IPS DF 4.7 (cell line): Measurements from ENCODE around the gene SCTR.

ENCODE experiments used
- DNase-seq: peaks from one replicate; pipeline ENCODE4 v3.0.0-alpha.2; 2013; ENCODE audit warnings: low spot score; ENCODE audit errors: extremely low read depth

The SCTR gene

DNA sequence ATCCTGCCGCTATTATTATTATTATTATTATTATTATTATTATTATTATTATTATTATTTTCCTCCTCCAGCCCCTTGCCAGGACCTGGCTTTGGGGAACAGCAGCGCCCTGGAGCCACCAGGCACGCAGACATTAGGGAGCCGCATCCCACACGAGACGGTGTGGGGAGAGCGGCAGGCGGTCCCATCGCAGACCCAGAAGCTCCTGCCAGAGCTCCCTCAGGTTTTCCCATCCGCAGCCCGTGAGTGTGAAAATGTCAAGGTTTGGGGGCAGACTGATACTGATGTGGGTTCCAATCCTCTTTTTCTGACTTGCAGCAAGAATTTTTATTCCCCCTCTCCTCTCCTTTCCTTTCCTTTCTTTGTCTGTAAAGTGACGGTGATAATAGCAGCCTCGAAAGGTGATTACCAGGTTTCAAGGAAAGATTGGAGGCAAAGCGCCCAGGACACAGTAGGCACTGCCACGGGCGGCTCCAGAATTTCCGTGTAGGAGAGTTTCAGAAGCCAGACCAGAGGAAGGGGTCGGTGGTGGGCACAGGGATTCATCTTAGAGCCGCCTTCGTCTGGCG is 816 bp downstream of the SCTR start:
- DNase-seq, result no peak

DNA sequence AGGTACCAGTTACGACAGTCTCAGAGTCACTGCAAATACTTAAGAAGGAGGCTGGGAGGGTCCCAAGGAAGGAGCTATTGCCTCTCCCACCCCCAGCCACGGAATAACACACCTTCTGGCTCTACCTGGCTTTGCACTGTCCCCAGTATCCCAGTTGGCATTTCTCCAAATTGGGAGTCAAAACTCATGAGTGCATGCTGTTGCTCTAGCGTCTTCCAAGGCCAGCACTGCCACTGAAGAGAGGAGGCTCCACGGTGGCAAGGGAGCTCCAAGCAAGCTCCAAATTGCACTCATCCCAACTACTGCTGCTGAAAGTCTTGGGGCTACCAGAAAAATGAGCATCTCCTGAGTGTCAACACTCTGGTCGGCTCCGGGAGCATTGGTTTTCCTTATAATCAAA is 1.6 kb downstream of the SCTR start:
- no peak for DNase-seq

DNA sequence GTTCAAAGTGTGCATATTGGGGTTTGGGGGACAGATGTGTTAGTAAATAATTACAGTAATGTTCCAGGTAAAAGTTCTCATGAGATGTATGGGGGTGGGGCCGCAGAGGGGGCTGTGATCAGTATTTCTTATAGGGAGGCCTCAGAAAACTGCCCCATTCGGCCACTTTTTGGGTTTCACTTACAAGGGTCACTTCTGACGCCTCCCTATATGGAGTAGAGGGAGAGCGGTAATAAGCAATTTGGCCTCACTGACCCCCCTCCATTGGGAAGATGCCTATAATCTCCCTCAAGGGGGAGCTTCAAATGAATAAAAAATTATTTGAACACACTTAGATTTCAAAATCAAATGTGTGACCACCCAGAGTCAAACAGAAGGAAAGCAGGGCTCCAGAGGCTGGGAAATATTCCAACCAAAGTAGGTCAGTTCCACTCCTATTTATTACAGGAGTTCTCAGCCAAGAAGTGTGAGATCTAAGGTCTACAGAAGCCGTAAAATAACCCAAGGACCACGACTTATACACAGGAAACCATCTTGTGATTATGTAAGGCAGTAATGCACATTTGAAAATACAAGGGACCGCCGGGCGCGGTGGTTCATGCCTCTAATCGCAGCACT is 2.7 kb downstream of the SCTR start:
- DNase-seq, result no peak

DNA sequence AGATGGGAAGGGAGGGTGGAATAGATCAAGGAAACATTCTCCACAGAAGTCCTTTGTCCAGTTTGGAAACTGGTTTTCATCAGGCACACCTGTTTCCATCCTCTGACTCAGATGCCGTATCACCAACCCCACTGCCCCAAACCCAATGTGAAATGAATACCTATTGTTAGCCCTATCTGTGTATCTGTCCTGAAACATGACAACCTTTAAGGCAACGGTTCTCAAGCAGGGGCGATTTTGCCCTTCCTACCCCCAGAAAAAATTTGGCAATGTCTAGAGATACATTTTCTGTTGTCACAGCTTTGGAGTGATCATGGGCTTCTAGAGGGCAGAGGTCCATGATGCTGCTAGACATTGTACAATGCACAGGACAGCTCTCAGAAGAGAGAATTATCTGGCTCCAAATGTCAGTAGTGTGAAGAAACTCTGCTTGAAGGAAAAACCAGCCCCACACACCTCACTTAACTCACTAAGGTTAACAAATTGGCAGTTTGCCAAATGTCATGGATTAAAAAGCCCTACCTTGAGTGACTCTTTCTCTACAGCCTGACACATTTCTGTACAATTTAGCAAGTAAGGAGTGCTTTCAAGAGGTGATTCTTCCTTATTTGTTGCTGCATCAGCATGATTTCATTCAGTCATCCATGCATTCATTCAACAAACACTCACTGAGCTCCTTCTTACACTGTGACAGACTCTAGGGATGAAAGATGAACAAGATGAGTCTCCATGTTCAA is 3.4 kb downstream of the SCTR start:
- no peak for DNase-seq

DNA sequence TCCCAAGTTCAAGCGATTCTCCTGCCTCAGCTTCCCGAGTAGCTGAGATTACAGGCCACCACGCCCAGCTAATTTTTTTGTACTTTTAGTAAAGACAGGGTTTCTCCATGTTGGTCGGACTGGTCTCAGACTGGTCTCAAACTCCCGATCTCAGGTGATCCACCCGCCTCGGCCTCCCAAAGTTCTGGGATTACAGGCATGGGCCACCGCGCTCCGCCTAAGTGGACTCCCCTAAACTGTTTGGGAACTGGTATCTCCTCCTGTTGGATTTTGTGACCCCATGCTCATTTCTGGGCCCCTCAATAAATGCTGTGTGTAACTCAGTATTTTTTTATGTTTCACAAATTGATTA is 5.2 kb downstream of the SCTR start:
- no peak for DNase-seq

DNA sequence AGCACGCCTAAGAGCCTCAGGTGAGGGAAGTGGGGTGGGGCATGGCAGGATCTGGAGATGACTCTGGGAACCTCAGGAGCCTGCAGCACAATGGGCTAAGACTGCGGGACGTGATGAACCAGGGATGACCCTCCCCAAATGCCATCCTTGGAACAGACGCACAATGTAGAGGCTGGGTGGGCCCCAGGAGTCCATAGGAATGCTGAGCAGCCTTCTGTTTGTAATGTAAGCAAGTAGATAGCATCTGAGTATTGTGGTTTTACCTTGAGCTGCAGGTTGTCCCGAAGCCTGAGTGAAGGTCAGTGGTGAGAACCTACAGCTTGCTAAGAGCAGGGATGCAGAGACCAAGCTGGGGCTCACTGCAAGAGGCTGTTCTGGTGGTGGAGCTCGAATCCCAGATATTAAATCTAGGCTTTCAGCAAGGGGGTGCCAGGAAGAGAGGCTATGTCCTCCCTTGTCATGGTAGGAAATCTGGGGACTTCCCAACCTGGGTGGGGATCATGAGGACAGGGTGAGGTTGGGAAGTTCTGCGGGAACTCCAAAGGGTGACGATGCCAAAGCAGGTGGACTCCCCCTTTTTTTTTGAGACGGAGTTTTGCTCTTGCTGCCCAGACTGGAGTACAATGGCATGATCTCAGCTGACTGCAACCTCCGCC is 5.8 kb downstream of the SCTR start:
- DNase-seq, result no peak

DNA sequence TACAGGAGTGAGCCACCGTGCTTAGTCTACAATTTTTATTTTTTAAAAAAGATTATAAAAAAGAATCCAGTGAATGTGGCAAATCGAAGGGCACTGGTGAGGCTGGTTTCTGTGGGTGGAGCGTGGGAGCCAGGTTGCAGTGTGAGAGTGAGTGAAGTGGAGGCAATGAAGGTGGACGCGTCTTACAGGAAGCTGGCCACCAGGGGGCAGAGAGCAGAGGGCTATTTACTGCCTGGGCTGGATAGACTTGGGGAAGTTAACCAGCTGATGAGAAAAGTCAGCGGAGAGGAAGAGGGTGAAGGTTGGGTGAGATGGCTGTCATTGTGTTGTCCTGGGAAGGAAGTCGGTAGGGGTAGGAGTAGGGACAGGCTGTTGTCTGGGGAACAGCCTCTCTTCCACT is 6.8 kb downstream of the SCTR start:
- no peak for DNase-seq

DNA sequence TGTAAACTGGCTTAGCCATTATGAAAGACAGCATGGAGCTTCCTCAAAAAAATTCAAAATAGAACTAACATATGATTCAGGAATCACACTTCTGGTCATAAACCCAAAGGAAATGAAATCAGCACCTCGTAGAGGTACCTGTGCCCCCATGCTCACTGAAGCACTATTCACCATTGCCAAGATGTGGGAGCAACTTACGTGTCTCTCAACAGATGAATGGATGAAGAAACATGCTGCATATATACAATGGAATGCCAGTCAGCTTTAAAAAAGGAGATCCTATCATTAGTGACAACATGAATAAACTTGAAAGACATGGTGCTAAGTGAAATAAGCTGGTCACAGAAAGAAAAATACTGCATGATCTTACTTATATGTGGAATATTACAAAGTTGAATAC is 8.2 kb downstream of the SCTR start:
- DNase-seq, result no peak

DNA sequence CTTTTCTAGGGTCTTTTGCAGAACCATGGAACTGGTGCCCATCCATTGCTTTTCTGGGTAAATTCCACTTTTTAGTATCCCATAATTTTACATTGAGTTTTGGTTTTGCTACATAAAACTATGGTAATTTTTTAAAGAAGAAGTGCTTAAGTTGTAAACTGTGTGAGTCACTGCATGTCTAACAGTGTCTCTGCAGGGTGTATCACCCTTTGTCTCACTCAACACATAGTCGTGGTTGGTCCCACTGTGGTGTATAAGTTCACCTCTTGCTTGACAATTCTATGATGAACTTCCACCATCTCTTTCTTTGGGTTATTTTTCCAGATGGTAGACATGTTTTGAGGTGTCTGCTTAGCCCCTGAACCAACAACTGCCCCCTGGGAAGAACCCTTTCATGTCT is 10.5 kb downstream of the SCTR start:
- DNase-seq, result no peak

DNA sequence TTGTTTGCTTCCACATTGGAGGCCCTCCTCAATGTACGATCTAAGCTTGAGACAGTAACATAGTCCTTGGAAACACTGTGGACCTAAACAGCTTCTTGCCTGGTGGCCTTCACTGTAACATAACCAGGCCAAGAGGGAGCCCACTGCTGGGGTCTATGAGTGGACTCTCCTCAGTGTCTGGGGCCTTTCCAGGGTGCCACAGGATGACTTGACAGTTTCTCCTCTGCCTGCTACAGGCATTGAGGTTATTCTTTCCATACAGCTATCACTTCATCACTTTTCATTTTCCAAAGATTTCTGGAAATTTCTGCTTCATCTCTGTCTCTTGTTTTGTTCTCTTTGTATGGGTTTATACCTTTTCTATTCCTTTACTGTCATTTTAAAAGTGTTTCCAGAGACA is 11.3 kb downstream of the SCTR start:
- DNase-seq, result no peak

DNA sequence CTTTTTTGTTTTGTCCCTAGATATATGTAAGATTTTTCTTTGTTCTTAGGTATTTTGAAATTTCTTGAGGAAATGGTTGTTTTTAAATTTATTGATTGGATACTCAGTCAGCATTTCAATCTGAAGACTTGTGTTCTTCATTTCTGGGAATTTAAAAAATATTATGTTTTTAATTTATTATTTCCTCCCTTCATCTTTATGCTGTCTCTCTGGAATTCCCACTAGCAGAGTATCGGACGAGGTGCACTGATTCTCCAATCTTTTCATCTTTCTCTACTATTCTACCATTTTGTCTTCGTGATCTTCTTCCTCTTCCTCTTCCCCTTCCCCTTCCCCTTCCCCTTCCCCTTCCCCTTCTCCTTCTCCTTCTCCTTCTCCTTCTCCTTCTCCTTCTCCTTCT is 12.3 kb downstream of the SCTR start:
- no peak for DNase-seq

DNA sequence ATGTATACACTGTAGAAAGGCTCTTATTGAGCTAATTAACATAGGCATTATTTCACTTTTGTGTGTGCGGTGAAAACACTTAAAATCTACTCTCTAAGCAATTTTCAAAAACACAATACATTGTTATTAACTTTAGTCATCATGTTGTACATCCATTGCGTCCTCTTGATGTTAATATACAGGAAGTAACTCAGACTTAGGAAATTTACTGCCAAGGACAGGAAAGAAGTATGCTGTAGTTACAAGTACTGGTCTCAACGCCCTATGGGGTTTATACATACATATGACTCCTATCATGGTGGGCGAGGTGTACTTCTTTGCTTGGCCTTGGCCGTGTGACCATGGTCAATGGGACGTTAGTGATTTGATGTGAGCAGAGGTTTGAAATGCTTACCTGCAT is 15.5 kb downstream of the SCTR start:
- DNase-seq, result no peak

DNA sequence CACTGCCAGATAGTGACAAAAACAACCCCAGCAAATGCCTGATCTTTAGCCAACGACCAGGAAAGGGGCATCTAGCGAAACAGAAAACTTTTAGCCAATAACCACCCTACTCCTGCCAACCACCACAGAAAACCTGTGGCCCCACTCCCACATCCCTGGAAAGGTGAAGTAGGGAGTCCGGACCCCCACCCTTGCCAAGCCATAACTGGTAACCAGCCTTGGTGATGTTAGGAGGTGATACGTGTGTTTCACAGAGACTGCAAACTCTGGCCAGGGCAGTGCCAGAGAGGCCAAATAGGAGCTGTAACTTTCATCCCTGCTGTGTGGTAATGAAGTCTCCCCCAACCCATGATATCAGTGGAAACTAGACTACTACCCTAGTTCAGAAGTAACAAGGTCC is 27.6 kb downstream of the SCTR start:
- no peak for DNase-seq

DNA sequence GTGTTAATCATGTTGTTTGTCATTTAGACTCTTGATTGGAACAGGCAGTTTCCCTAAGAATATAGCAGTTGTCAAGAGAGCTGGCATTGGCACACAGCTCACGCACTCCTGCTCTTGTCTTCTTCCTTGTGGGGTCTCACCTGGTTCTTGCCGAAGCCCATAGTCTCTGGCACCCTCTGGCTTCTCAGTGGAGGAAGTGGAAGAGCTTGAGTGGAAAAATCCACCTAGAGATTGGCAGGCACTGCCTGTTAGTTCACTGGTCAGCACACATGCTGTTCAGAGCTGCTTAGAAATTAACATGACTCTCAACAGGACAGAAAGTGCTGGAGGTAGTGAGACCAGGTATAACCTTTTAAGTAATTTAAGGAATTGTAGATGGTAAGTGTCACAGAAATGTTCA is 28.3 kb downstream of the SCTR start:
- DNase-seq, result no peak

DNA sequence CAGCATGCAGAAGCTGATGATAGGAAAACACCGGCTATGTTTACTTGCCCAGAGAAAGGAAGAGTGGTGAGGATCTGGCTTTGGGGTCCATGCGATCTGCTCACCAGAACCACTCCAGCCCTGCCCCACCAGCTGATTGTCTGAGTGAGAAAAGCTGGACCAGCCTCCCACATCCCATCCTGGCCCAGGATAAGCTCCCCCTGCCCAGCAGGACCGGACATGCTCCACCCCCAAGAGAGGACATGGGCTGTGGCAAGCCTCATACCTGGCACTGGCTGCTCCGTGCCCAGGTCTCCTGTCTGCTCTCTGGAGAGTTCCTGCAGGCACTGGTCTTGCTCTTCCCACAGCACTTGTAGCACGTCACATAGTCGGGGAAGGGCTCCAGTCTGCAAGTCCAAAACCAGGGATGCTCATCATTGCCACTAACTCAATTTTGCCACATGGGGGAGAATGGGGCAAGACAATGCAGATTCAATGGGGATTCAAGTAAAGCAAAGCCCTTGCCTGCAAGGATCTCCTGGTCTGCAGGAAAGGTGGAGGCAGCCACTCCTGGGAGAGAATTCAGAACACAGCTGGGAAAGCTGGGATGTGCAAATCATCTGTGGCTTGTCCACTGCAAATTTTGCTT is 30.0 kb downstream of the SCTR start:
- no peak for DNase-seq

DNA sequence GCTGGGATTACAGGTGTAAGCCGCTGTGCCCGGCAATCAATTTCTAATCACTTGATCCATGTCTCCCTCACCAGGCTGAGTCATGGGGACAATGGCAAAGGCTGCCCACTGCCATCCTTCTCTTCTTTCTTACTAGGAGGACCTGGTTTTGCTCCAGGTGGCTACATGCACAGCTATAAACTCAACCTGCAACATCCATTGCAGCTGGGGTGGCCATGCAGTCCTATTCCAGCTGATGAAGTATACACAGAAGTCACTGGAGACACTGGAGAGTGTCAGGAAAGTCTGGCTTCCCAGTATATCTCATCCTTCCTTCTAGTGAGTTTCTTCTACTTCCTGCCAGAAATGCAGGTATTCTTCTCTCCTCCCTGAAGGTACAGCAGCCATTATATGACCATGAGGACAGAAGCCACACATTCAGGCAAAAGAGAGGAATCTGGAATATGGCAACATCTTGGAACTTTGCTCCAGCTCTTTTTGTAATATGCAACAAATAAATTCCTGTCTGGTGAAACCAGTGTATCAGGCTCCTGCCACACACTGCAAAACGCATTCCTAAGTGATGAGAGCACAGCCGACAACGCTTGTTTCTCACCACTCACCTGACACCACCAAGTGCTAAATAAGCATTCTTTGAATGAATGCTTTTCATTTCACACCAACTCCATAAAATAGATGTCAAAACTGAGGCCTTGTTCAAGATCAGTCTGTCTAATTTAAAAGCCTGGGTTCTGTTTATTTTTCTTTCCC is 32.3 kb downstream of the SCTR start:
- DNase-seq, result peak; percentile 53

DNA sequence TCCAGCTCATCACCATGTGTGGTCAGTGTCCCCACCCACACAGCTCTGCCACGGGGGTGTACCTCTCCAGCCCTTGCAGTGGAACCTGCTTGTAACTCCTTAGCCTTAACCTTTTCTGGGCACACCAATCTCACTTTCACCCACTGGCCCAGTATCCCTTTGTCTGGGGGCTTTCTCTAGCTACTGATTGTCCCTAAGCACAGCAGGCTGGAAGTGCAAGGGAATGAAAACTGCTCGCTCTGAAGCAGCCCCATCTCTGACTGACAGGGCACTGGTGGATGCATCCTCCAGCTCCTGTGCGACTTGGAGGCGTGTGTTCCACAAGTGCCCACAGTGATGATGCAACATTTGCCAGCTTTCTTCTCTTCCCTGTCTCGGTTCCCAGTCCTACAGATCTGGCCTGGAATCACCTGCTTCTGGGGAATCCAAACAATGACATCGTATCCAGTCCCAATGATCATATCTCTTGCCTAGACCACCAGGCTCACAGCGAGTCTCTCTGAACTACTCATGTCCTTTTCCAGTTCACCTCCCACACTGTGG is 33.6 kb downstream of the SCTR start:
- no peak for DNase-seq

DNA sequence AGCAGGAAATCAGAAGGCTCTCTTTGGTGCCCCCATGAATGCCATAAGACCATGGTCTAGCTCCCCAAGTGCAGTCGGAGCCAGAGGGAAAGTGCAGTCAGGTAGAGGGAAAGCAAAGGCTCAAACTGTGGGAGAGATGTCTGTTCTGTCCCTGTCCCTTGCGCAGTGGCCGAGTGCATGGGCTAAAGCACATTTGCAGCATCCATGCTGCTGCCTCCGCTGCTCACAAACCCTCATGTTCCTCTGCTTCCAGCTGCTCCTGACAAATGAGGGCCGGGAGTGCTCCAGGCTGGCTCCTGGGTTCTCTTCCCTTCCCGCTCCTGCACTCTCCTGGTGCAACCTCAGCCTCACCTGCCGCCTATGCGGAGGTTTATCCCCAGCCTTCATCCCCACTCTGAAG is 34.2 kb downstream of the SCTR start:
- no peak for DNase-seq

DNA sequence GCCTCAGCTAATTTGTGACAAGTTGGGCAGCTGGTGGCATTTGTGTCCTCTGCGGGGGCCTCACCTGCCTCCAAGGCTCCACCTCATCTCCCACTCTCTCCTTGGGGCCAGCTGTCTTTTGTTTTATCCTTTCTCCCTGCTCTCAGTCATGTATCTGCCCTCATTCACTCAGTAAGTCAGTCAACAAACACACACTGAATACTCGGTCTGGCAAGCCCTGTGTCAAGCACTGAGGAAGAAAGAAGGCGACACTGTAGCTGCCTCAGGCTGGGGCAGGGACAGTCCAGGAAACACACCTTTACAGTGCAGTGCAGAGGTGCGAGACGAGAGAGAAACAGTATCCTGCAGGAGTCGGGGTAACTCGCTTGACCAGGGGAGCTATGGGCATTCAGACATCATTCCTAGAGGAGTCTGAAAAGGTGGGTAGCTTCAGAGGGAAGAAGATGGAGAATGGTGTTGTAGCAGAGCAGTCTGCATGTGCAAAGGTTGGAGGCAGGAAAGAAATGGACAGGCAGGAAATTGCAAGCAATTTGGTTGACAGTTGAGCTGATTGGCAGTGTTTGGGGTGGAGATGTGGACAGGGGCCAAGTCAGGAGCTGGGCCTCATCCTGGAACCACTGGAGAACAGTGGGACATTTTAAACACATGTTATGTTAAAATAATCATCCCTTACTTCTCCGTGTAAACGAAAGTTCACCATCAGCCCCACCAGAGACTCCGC is 34.9 kb downstream of the SCTR start:
- DNase-seq, result no peak
